ENCODE results near the gene HLA-DPB1.
A peak's percentile ranks its signal among the peaks of the same experiment; 100 is the strongest.

DNA sequence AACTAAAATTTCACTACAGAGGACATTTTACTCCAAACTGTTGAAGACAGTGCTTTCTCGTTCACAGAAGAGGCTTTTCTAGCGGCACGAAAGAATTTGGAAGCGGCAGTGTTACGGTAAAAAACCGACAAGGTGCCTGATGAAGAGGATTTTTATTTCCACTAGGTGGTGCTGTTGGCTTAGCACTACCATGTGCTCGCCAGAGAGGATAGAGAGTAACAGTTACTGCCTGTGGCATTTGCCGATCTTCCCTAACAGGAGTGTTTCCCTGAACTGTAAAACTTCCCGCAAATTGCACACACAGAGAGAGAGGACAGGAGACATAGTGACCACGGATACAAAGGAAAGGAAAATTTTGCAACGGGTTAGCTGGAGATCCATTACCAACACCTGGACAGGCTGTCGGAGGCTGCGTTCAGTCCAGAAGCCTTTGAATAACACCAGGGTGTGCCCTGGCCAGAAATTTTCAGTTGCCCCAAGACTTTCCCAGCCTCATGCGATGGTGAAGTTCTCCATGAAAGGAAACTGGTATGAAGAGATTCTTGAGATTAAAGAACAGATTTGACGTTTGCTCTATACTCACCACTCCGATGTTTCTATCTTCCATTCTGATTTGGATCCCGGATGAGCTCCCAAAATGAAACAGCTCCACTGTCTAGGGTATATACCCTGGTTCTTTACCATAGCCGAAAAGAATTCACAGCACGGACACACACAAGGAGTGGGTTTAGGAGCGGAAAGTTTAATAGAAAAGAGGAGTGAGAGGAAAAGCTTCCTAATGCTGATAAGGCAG is 48.1 kb downstream of the HLA-DPB1 start:
- TF ChIP-seq POLR2AphosphoS5 (IDR thresholded peaks at IDR 0.05) (no peak), POLR2A (IDR thresholded peaks at IDR 0.05; ENCODE audit: low read depth) (no peak), EP300 (IDR thresholded peaks at IDR 0.05) (no peak)
- TF ChIP-seq, protein P1, sequence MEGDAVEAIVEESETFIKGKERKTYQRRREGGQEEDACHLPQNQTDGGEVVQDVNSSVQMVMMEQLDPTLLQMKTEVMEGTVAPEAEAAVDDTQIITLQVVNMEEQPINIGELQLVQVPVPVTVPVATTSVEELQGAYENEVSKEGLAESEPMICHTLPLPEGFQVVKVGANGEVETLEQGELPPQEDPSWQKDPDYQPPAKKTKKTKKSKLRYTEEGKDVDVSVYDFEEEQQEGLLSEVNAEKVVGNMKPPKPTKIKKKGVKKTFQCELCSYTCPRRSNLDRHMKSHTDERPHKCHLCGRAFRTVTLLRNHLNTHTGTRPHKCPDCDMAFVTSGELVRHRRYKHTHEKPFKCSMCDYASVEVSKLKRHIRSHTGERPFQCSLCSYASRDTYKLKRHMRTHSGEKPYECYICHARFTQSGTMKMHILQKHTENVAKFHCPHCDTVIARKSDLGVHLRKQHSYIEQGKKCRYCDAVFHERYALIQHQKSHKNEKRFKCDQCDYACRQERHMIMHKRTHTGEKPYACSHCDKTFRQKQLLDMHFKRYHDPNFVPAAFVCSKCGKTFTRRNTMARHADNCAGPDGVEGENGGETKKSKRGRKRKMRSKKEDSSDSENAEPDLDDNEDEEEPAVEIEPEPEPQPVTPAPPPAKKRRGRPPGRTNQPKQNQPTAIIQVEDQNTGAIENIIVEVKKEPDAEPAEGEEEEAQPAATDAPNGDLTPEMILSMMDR (IDR thresholded peaks at IDR 0.05) = peak in 2 of 3 experiments; percentile 19 to 34

All from esophagus muscularis mucosa (tissue), 4 donors.